Activated CD4-positive, alpha-beta T cell treated with anti-CD3 and anti-CD28 coated beads for 24 hours (primary cell): ENCODE data around the gene ZNF578.
"Not testable (repeated sequence)": the region's sequence is repeated elsewhere in the genome, so short reads cannot be mapped to it uniquely, and the experiment has no call there.

ENCODE experiments used
- DNase-seq, 2 donors: peaks; one replicate each; pipeline ENCODE4 v3.0.0-alpha.2; 2020; ENCODE audit warnings: low read depth in 2 of 2

ZNF578 gene

GRCh38 chr19:52516191-52516590, 62.8 kb downstream of the ZNF578 start:
- DNase-seq: no peak

GRCh38 chr19:52518646-52519045, 65.3 kb downstream of the ZNF578 start:
- DNase-seq: no peak

- not testable (repeated sequence) for DNase-seq
Observed at GRCh38 chr19:52519175-52519574, 65.8 kb downstream of the ZNF578 start.

- no peak for DNase-seq
Observed at GRCh38 chr19:52520013-52520412, 66.7 kb downstream of the ZNF578 start.

- no peak for DNase-seq
Observed at GRCh38 chr19:52522551-52522950, 69.2 kb downstream of the ZNF578 start.

- no peak for DNase-seq
Observed at GRCh38 chr19:52524086-52524485, 70.7 kb downstream of the ZNF578 start.

GRCh38 chr19:52527134-52527955, 74.0 kb downstream of the ZNF578 start, which contains the start of gene ZNF808:
ZNF808 (plus strand) TSS chr19:52527668; CDS start chr19:52543285, 15,617 bp downstream.
- peak; percentile 94 to 97 for DNase-seq

GRCh38 chr19:52527956-52528351, 74.6 kb downstream of the ZNF578 start:
- DNase-seq: no peak

- no peak for DNase-seq
Observed at GRCh38 chr19:52532480-52532879, 79.1 kb downstream of the ZNF578 start.

GRCh38 chr19:52533901-52534300, 80.5 kb downstream of the ZNF578 start:
- DNase-seq: no peak

GRCh38 chr19:52535385-52535770, 82.0 kb downstream of the ZNF578 start:
- not testable (repeated sequence) for DNase-seq

GRCh38 chr19:52535771-52536447, 82.6 kb downstream of the ZNF578 start:
- peak; percentile 89 for DNase-seq

GRCh38 chr19:52536448-52536800, 83.1 kb downstream of the ZNF578 start:
- peak in 1 of 2 donors; percentile 17 for DNase-seq

- not testable (repeated sequence) for DNase-seq
Observed at GRCh38 chr19:52538815-52539214, 85.5 kb downstream of the ZNF578 start.

- DNase-seq: not testable (repeated sequence)
Observed at GRCh38 chr19:52541176-52541575, 87.8 kb downstream of the ZNF578 start.

- DNase-seq: no peak
Observed at GRCh38 chr19:52541608-52542007, 88.3 kb downstream of the ZNF578 start.

GRCh38 chr19:52542541-52542940, 89.2 kb downstream of the ZNF578 start:
- not testable (repeated sequence) for DNase-seq

GRCh38 chr19:52542984-52543664, 89.8 kb downstream of the ZNF578 start:
- DNase-seq: no peak

- no peak for DNase-seq
Observed at GRCh38 chr19:52554216-52554971, 101.0 kb downstream of the ZNF578 start.

GRCh38 chr19:52557231-52557995, 104.1 kb downstream of the ZNF578 start:
- no peak for DNase-seq
